T-helper 2 cell treated with Interferon-gamma antibody and Interleukin-4, amounts not matched to agents 100 ng/mL and 5 ng/mL, for 36 hours (primary cell): ENCODE results near the gene PSRC1. TPM values are rescaled to one million over a fixed set of nuclear protein-coding genes. Genes with fewer than 3 reads are reported as not detected.

ENCODE experiments used
- total RNA-seq: library from RNA; stranded (reverse); gene quantifications from 2 replicates; pipeline ENCODE4 v1.2.3, GENCODE V29; 2022

The PSRC1 gene
- total RNA-seq, 1 donor from 2014 or later: 21.5 TPM

Other genes starting within 250 kb of the PSRC1 start
- 8.5 and 9.8 TPM in 2 replicates for gene WDR47, start 241.0 kb downstream of the PSRC1 start, total RNA-seq
- 20.4 and 22.4 TPM in 2 replicates for gene TAF13, start 207.1 kb downstream of the PSRC1 start, total RNA-seq
- gene TMEM167B, start 192.4 kb downstream of the PSRC1 start, total RNA-seq: 23.7 and 28.4 TPM in 2 replicates
- gene ELAPOR1, start 169.0 kb downstream of the PSRC1 start, total RNA-seq: 5.6 and 5.9 TPM in 2 replicates
- 117 and 124 TPM in 2 replicates for gene SARS1, start 69.2 kb downstream of the PSRC1 start, total RNA-seq
- gene CELSR2, start 33.6 kb downstream of the PSRC1 start, total RNA-seq: 3.7 TPM in 2 replicates
- not detected in 2 replicates for gene MYBPHL, start 23.9 kb upstream of the PSRC1 start, total RNA-seq
- 5.8 and 6.2 TPM in 2 replicates for gene SORT1, start 114.8 kb upstream of the PSRC1 start, total RNA-seq
- 201 and 210 TPM in 2 replicates for gene PSMA5, start 143.3 kb upstream of the PSRC1 start, total RNA-seq
- gene SYPL2, start 183.4 kb upstream of the PSRC1 start, total RNA-seq: not detected in 2 replicates
- 9.0 and 10.5 TPM in 2 replicates for gene ATXN7L2, start 200.8 kb upstream of the PSRC1 start, total RNA-seq
- gene CYB561D1, start 210.9 kb upstream of the PSRC1 start, total RNA-seq: 16.6 and 18.3 TPM in 2 replicates
- gene AMIGO1, start 226.6 kb upstream of the PSRC1 start, total RNA-seq: 1.6 and 1.9 TPM in 2 replicates